Aorta (tissue), 5 donors: ENCODE results near the gene CATSPER1. TPM values are rescaled to one million over a fixed set of nuclear protein-coding genes. Genes with fewer than 3 reads are reported as not detected.

ENCODE experiments used
- ATAC-seq: fragments of 200-7000 bp; cut with Tn5 transposase; one replicate; pipeline ENCODE4 v1.9.1; 2022; ENCODE audit warnings: moderate library complexity; ENCODE audit not compliant: low FRiP score
- DNase-seq, 2 donors: peaks; one replicate each; pipeline ENCODE4 v3.0.0-alpha.2; 2020
- H3K27ac ChIP-seq, 2 donors: one replicate each; pipeline ENCODE4 v1.5.1; 2013; ENCODE audit warnings: low read length in 2 of 2, mild to moderate bottlenecking in 2 of 2, moderate library complexity in 2 of 2, control low read depth in 1 of 2, inconsistent platforms in 1 of 2, low read depth in 1 of 2
- H3K27me3 ChIP-seq, 2 donors: one replicate each; pipeline ENCODE4 v1.6.1; 2013; ENCODE audit warnings: control low read depth in 1 of 2, low read length in 1 of 2, mild to moderate bottlenecking in 1 of 2, moderate library complexity in 1 of 2; ENCODE audit not compliant: insufficient read depth in 2 of 2, control insufficient read depth in 1 of 2
- H3K36me3 ChIP-seq, 2 donors: one replicate each; pipeline ENCODE4 v1.6.1; 2013; ENCODE audit warnings: control low read depth in 1 of 2, low read length in 1 of 2, mild to moderate bottlenecking in 1 of 2; ENCODE audit not compliant: insufficient read depth in 2 of 2, control insufficient read depth in 1 of 2
- H3K4me1 ChIP-seq, 2 donors: one replicate each; pipeline ENCODE4 v1.6.1; 2013; ENCODE audit warnings: low read length in 2 of 2, control low read depth in 1 of 2, mild to moderate bottlenecking in 1 of 2, moderate library complexity in 1 of 2; ENCODE audit not compliant: insufficient read depth in 2 of 2, control insufficient read depth in 1 of 2
- H3K4me3 ChIP-seq, 2 donors: one replicate each; pipeline ENCODE4 v1.5.1; 2013; ENCODE audit warnings: low read length in 2 of 2, control low read depth in 1 of 2, mild to moderate bottlenecking in 1 of 2
- H3K9me3 ChIP-seq: one replicate; pipeline ENCODE4 v1.6.1; 2013; ENCODE audit warnings: mild to moderate bottlenecking, low read length; ENCODE audit not compliant: control insufficient read depth
- WGBS, 2 donors: extraction: QIAGEN DNeasy Blood & Tissue Kit; methylation state at CpG; one replicate each; pipeline ENCODE4 v1.1.7; 2013; 5-methylcytosine and 5-hydroxymethylcytosine counted together
- intact Hi-C, 2 donors: fragments of 100-400 bp; cut with DNase I; formaldehyde crosslinking; loops; one replicate each; pipeline versions ENCODE4 v1.14.2 to v1.15.0; 2022
- polyA plus RNA-seq, 2 donors: library from polyadenylated mRNA; stranded (reverse); fragments of 200-250 nt; gene quantifications; one replicate each; pipeline ENCODE4 v1.2.3, GENCODE V29; 2013
- total RNA-seq, 2 donors: library from RNA; stranded (reverse); fragmentation: NEBNext Ultra II Directional; extraction: Animal tissue kit (Norgen Biotek cat#: 25700); gene quantifications; one replicate each; pipeline ENCODE4 v1.2.1, GENCODE V29; 2021
- donor health status: healthy with polysubstance abuse.
- donor health status: Bipolar disorder and iron deficiency.
- donor health status: DM: no; HTN: no; CAD: no.
- donor health status: DM: no; HTN: no; CAD: no.
- donor health status: DM: yes; HTN: yes; CAD: no.

The CATSPER1 gene
- total and polyA plus RNA-seq, 4 donors, result 0.10 to 1.2 (median 1.0) TPM; not detected in 1

DNA sequence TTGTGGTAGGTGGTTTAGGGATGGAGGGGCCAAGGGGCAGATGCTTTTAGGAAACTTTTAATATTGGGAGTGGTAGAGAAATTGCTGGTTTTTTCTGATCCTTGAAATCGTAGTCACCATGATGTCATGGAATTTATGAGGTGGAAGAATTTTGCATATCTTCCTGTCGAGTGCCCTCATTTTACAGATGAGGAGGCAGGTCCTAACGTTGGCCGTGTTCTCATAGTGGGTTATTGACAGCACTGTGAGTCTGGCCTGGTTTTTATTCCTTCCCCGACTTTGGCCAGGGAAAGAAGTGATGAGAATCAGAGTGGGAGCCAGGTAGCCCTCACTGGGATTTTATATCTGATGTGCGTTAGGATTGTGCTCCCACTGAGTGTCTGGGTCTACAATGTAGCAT is 35.0 kb upstream of the CATSPER1 start:
- no peaks in the 10 kb centered on the region for H3K27me3 ChIP-seq
- intact Hi-C loops, result no loop called here
- no peaks in the 10 kb centered on the region for H3K4me1 ChIP-seq
- DNase-seq (no peak), ATAC-seq (no peak)
- 72 to 77% methylated on average over 6 of the region's 6 CpGs for WGBS, 2 donors
- no peaks in the 10 kb centered on the region for H3K9me3 ChIP-seq
- H3K36me3 ChIP-seq, result peaks cover 17 to 29% of the 10 kb centered on the region in 2 donors
- no peak overlapping the region for H3K27ac ChIP-seq
- no peak overlapping the region for H3K4me3 ChIP-seq

DNA sequence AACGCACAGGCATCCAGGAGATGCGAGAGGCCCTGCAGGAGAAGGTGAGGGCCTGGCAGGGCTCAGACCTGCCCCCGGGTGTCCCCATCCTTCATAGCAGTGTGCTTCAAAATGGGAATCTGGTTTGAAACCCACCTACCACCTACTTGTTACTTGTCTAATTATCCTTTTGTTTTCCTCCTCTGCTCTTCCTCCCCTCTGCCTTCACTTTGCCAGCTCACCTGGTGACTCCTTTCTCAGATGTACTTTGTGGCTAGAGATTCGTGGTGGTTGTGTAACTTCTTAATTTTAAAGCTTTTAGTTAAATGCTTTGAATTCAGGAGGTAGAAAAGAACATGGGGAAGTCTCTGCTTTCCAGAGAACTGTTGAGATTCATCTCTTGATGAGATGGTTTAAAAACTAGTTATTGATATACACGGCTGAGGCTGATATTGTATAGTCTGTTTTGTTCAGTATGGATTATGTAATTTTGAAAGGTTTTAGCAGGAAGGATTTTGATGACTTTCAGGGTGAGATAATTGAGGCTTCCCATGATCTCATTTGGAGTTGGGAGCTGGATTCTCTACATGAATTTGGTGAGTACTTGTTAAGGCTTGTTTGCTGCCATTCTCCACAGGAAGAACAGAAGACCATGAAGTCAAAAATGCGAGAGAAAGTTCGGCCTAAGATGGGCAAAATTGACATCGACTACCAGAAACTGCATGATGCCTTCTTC is 33.8 kb upstream of the CATSPER1 start:
- H3K27ac ChIP-seq, result no peak overlapping the region
- H3K36me3 ChIP-seq, result peaks cover 17 to 29% of the 10 kb centered on the region in 2 donors
- intact Hi-C loops, result no loop called here
- H3K27me3 ChIP-seq, result no peaks in the 10 kb centered on the region
- DNase-seq (no peak), ATAC-seq (no peak)
- no peaks in the 10 kb centered on the region for H3K9me3 ChIP-seq
- H3K4me3 ChIP-seq, result no peak overlapping the region
- H3K4me1 ChIP-seq, result no peaks in the 10 kb centered on the region
- WGBS, 2 donors, result 74 to 77% methylated on average over 8 of the region's 8 CpGs

DNA sequence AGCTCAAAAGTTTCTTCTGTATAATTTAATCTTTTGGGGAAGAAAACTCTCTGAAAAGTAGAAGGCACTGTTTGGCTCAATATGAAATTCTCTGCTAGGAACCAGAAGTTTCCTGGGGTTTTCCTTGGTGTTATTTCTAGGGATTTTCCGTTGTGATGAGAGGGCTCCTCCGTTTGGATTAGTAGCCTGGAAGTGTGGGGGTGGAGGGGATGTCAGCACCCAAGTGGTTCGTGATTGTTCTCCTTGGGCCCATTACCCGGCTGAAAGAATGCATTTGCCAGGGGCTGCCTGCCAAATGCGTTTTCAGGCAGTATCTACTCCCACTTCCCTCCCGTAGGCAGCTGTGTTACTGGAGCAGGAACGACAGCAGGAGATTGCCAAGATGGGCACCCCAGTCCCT is 30.2 kb upstream of the CATSPER1 start:
- DNase-seq, result no peak
- intact Hi-C loops, result no loop called here

DNA sequence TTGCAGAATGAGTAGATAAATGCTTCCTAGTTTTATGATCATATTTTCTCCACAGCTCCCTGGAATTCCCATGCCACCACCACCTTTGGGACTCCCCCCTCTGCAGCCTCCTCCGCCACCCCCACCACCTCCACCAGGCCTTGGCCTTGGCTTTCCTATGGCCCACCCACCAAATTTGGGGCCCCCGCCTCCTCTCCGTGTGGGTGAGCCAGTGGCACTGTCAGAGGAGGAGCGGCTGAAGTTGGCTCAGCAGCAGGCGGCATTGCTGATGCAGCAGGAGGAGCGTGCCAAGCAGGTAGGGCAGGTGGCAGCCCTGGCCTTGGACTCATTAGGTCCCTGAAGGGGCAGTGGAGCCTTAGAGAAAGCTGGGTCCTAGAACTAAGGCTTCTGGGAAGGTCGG is 28.7 kb upstream of the CATSPER1 start:
- no peak overlapping the region for H3K27ac ChIP-seq
- 92 to 94% methylated on average over 7 of the region's 7 CpGs for WGBS, 2 donors
- intact Hi-C loops, result no loop called here
- H3K4me3 ChIP-seq, result no peak overlapping the region
- no peaks in the 10 kb centered on the region for H3K9me3 ChIP-seq
- DNase-seq (no peak), ATAC-seq (no peak)
- no peaks in the 10 kb centered on the region for H3K27me3 ChIP-seq
- H3K36me3 ChIP-seq, result peaks cover 7 to 12% of the 10 kb centered on the region in 2 donors
- H3K4me1 ChIP-seq, result peaks cover 0 to 4% of the 10 kb centered on the region in 2 donors

More for the DNA sequence above, 30.2 kb upstream of the CATSPER1 start:
- Histone ChIP-seq H3K27me3 (no peaks in the 10 kb centered on the region), H3K9me3 (no peaks in the 10 kb centered on the region), H3K27ac (no peak overlapping the region), H3K4me1 (peaks cover 0 to 4% of the 10 kb centered on the region in 2 donors), H3K4me3 (no peak overlapping the region), H3K36me3 (peaks cover 12 to 19% of the 10 kb centered on the region in 2 donors)
- 38 to 47% methylated on average over 7 of the region's 7 CpGs for WGBS, 2 donors
- no peak for ATAC-seq

DNA sequence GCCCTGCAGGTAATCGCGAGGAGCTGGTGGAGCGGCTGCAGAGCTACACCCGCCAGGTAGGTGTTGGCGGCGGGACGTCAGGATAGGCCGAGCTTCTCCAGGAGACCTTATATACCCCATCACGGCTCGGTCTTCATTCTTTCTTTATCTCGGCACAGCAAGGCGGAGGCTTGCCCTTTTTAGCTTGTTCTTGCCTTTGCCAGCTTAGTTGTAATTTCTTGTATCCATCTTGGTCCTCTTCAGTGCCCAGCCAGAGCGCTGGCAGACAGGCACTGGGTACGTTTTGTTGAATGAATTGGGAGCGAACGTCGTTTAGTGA is 26.3 kb upstream of the CATSPER1 start:
- Histone ChIP-seq H3K27ac (peak overlapping the region; percentile 45 to 76), H3K36me3 (no peaks in the 10 kb centered on the region), H3K4me3 (peak overlapping the region; percentile 96 to 99), H3K9me3 (no peaks in the 10 kb centered on the region), H3K27me3 (no peaks in the 10 kb centered on the region), H3K4me1 (peaks cover 0 to 4% of the 10 kb centered on the region in 2 donors)
- WGBS, 2 donors, result 0 to 1% methylated on average over 17 of the region's 17 CpGs
- DNase-seq (no peak), ATAC-seq (no peak)
- intact Hi-C loops, result no loop called here

DNA sequence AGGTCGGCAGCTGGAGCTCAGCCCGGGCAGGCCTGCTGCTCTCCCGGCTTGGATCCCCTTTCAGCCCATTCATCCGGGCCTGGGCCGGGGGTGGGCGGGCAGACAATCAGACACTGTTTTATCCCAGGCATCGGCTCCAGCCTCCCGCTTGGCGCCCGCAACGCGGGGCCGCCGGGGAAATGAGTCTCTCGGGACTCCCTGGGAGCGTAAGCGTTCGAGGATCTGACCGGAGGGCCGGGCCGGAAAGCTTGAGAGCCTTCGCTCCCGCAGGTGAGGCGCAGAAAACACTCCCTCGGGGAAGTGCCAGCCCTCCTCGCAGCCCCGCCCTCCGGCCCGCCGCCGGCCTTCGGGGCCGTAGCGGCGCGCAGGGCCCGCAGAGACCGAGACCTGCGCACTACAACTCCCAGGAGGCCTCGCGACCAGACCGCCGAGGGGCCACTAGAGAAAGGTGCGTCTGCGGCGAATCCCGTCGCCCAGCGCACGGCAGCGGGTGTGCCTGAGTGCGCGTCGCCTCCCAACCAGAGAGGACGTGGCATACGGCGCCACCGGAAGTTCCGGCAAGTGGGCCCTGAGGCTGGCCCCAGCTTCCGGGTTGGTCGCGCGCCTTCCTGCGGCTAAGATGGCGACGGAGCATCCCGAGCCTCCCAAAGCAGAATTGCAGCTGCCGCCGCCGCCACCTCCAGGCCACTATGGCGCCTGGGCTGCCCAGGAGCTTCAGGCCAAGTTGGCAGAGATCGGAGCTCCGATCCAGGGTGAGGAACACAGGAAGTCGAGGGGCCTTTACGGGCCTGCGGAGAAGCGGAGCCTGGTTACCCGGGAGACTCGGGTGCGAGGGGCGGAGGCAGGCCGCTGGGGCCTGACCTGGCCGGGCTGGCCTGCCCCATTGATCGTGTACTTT is 25.7 kb upstream of the CATSPER1 start, which contains the start of gene SF3B2:
TSS of gene SF3B2 (plus strand) at position 599 of the 898 bp plus-strand sequence. CDS start at position 620, 21 bp downstream.
- Histone ChIP-seq H3K27ac (peak within 1 kb of the TSS; percentile 45 to 76), H3K36me3 (no peaks in the 10 kb centered on the region), H3K27me3 (no peaks in the 10 kb centered on the region), H3K4me1 (peaks cover 0 to 4% of the 10 kb centered on the region in 2 donors), H3K4me3 (peak within 1 kb of the TSS; percentile 96 to 99), H3K9me3 (no peaks in the 10 kb centered on the region)
- ATAC-seq, result peak; percentile 98
- WGBS, 2 donors, result 0 to 1% methylated on average over 82 to 84 of the region's 84 CpGs
- intact Hi-C loops, result no loop called here
- DNase-seq, result peak; percentile 99

DNA sequence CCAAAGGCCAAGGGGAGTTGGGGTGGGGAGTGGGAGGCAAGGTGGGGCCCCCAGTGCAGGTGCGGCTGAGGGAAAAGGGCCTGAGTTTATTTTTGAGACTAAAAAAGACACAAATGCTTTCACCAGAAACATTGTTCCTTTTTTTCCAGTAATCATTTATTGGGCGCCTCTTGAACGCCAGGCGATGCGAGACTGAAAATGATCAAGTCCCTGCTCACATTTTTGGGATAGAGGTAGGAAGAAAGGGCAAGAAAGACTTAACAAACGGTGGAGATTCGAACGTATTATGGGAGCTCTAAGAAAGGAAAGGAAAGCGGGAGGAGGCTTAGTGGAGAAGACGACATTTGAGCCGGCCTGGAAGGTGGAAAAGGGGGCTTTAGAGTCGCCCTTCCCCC is 25.1 kb upstream of the CATSPER1 start:
- DNase-seq (no peak), ATAC-seq (no peak)
- peaks cover 0 to 4% of the 10 kb centered on the region in 2 donors for H3K4me1 ChIP-seq
- H3K4me3 ChIP-seq, result peak overlapping the region; percentile 5 to 17
- no peaks in the 10 kb centered on the region for H3K9me3 ChIP-seq
- H3K27me3 ChIP-seq, result no peaks in the 10 kb centered on the region
- peak overlapping the region in 1 of 2 donors; percentile 72 for H3K27ac ChIP-seq
- intact Hi-C loops, result no loop called here
- no peaks in the 10 kb centered on the region for H3K36me3 ChIP-seq
- WGBS, 2 donors, result 22% methylated on average over 12 of the region's 12 CpGs

DNA sequence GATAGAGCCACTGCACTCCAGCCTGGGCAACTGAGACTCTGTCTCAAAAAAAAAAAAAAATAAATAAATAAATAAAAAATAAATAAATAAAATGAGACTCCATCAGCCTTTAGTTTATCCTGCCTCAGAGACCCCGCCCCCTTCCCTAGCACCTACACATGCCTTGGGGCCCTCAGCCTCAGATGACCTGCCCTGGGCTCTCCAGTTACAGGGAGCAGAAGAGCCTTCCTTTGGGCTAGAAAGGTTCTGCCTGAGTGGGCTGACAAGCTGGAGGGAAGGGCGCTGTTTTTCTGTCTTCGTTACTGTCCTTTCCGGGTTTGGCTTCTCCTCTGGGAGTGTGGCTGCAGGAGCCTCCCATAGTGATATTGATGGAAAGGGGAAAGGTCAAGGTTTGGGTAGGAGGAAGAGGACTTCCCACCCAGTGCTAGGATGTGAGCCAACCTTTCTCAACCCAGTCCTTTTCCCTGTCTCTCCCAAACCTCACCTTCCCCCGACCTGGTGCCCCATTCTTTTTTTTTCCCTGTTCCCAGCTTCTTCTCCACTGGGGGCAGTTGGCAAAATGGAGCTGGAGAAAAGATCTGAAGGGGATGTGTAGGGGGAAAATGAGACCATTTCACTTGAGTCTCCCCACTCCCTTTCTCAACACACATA is 24.4 kb upstream of the CATSPER1 start:
- DNase-seq (peak in 1 of 2 donors; percentile 25), ATAC-seq (no peak)
- H3K4me3 ChIP-seq, result no peak overlapping the region
- H3K9me3 ChIP-seq, result no peaks in the 10 kb centered on the region
- no peaks in the 10 kb centered on the region for H3K36me3 ChIP-seq
- intact Hi-C loops, result no loop called here
- no peak overlapping the region for H3K27ac ChIP-seq
- peaks cover 0 to 4% of the 10 kb centered on the region in 2 donors for H3K4me1 ChIP-seq
- 84 to 85% methylated on average over 5 of the region's 5 CpGs for WGBS, 2 donors
- H3K27me3 ChIP-seq, result no peaks in the 10 kb centered on the region
